ENCODE results near the gene CADPS2.

CADPS2 gene

DNA sequence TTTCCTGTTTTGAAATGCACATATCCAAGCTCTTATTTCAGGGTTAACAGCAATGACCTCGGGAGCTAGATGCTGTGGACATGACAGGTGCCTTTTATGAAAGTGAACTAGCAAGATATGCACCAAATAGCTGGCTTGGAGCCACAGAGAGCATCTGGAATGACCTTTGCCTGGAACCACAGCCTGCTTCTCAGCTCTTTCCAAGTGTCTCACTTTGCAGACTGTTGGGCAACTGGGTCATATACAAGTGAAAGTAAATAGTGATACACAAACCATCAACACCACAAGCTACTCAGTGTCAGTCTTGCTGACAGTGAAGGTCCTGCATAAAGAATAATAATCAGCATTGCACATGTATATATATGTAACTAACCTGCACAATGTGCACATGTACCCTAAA, 370.9 kb downstream of the CADPS2 start:
- DNase-seq = no peak

DNA sequence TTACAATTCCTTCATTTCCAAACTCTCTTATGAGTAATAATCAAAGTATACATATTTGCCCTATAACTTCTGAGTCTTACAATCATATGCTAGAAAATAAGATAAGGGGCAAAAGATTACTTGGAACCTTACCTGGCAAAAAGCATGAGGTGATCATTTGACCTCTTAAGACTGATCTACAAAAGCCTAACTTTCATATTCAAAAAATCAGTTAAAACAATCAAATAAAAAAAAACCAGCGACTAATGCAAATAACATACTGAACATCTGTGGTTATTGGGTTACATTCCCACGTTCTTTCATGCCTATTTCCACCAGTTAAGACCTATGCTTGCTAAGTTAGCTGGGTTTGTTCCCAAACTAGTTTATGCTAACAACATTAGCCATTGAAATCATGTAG, 375.0 kb downstream of the CADPS2 start:
- DNase-seq = no peak

DNA sequence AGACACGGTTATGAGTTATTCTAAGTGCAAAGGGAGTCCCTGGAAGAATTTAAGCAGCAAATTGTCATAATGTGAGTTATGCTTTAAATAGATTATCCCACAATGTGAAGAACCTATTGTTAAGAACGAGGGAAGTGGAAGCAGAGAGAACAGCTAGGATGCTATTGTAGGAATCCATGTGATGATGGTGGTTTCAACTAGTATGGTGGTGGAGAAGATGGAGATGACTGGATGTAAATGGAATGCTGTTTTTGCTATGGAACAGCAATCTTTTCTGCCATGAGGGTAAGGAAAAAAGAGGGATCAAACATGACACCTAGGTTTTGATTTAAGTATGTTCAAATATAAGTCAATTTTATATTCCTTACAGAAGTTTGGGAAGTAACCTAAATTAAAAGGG, 378.7 kb downstream of the CADPS2 start:
- DNase-seq = no peak

DNA sequence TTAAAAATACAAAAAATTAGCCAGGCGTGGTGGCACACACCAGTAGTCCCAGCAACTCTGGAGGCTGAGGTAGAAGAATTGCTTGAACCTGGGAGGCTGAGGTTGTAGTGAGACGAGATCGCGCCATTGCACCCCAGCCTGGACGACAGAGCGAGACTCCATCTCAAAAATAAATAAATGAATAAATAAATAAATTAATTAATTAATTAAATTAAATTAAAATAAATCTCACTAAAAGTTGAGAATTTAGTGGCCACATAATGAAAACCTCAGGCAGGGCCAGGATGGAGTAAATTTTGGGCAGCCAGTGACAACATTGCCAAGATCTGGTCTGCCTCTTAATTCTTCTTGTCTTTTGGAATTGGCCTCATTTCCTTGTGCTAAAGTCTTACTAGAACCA, 394.3 kb downstream of the CADPS2 start:
- DNase-seq = no peak

DNA sequence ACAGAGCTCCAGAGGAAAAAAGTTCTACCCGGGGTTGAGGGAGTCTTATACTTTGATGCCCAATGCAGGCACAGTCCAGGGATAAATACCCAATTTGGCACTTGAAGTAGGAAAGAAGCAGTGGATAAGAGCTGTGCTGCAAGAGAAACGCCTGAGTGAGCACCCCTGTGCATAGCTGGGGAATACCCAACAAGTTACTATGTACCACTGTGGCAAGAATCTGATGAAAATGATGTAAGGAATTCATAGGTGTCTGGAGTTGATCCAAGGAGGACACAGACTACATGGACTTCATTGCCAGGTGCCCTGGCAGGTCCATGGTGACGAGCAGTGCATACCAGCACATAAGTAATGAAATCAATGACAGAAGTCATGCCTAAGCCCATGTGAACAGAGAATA, 398.0 kb downstream of the CADPS2 start:
- no peak for DNase-seq

DNA sequence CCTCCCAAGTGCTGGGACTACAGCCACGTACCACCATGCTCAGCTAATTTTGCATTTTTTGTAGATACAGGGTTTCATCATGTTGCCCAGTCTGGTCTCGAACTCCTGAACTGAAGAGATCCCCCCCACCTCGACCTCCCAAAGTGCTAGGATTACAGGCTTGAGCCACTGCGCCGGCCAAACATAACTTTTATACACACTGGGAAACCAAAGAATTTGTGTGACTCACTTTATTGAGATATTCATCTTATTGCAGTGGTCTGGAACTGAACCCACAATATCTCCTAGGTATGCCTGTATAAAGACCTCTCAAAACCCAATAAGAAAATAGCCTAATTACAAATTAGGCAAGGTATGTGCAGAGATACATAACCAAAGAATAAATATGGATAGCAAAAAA, 399.1 kb downstream of the CADPS2 start:
- no peak for DNase-seq

DNA sequence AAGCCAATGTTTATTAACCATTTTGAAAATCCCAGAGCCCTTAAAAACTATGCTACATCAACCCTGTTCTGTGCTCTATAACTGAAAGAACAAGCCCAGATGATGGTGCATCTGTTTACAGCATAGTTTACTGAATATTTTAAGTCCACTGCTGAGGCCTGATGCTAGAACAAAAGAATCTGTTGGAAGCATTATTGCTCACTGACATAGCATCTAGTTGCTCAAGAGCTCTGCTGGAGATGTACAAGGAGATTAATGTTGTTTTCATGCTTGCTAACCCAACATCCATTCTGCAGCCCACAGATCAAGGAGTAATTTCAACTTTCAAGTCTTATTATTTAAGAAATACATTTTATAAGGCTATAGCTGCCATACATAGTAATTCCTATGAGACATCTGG, 400.4 kb downstream of the CADPS2 start:
- DNase-seq = no peak

DNA sequence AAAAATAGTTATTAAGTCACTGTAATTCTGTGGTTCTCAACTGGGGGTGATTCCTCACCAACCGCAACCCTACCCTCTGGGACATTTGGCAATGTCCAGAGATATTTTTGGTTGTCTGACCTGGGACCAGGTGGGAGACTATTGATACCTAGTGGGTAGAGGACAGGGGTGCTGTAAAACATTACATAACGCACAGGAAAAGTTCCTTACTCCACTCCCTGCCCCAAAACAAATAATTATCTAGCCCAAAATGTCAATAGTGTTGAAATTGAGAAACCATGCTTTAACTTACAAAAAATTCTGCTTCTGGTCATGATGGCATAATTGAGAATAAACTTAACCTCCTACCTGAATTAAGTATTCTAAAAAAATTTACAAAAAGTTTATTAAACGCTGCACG, 404.0 kb downstream of the CADPS2 start:
- DNase-seq = no peak

DNA sequence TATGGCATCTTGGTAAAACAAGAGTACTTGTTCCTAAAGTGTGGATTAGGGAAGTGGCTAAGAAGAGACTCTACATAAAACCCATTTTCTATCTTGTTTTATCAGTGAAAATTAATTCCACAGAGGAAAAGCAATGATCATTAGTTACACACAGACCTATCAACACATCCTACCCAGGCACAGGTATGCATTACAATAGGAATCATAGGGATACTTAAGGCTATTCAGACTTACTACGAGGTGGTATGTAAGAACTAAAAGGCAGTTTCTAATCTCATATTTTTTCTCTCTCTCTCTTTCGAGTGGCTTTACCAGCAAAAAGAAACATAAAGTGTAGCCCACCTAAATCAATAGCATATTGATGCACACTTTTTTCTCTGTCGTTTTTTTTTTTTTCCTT, 415.4 kb downstream of the CADPS2 start:
- DNase-seq = no peak

DNA sequence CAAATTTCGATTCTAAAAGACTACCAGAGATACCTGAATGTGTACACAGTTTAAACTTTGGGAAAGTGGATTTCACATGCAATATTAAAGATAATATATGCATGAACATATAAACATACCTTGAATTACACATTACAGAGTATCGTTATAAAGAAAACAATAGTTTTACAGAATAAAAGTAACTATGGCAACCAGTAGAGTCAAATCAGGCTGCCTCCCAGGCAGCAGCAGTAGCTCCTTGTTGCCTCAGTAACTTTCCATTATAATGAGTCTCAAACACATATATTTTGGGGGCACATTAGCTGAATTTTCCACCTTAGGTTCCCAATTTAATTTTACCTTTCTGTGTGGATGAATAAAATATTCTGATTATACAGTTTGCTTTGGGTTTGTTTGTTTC, 417.3 kb downstream of the CADPS2 start:
- DNase-seq = no peak

DNA sequence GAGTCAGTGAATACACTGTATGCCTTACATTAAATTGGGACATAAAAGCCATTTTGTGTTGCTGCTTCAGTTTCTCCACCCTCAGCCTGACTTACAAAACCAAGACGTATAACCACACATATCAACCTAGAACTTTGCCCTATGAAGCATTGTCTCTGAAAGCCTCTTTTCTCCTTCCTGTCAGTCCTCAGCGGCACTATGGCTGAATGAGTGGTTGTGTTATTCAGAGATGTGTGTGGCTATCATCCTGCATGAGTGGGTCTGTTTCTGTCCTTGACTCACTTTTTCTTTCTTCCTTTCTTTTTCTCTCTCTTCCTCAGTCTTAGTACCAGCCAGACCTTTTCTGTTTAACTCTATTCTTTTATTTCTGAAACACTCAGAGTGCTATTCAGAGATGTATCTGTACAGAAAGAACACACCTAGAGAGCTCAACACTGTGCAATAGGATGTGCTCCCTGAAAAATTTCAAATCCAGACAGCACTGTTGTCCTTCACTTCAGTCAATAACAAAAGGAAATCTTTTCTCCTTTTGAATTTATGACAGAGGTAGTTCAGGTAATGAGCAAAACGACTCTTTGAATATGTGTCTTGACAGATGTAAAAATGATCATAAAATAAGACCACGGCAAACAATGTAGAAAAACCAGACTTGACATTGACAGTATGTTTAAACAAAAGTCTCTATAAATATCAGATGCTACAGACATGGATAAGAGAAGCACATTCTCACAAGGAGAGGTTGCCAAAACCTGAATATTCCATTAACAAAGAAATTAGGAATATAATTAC, 418.4 kb downstream of the CADPS2 start:
- no peak for DNase-seq

DNA sequence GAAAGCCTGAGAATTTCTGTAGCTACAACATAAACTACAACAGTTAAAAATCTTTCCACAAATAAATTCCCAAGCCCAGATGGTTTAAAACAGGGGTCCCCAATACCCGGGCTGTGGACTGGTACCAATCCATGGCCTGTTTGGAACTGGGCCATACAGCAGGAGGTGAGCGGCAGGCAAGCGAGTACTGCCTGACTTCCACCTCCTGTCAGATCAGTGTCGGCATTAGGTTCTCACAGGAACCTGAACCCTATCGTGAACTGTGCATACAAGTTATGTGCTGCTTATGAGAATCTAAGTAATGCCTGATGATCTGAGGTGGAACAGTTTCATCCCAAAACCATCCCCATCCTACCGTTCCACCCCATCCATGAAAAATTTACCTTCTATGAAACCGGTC, 421.0 kb downstream of the CADPS2 start:
- DNase-seq = no peak

DNA sequence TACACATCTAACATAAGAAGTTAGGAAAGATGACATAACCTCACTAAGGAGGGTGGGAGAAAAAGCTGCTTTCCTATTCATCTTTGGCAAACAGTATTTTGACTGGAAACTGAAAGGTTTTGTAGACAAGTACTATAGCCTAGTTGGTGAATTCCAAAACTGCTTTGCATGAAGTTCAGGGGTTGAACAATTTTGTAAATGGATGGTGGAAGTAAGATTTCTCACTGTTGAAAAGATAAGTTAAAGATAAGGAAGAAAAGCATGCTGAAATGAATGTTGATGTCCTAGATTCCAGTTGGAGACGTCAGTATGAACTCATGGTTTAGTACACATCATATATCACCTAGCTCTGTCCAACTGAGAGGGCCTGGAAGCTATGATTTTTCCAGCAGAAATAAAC, 422.6 kb downstream of the CADPS2 start:
- no peak for DNase-seq

DNA sequence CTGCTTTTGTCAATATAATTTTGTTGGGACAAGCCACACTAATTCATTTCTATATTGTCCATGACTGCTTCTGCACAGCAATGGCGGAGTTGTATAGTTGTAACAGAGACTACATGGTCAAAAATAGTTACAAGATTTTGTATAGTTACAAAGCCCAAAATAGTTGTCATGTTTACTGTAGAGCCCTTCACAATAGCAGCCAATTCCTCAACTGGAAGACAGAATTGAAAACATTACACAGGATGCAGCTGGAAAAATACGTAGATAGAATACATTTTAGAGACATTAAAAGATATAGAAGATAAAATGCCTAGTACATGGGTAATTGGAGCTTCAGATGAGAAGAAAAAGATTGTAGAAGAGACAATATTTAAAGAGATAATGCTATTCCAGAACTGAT, 425.3 kb downstream of the CADPS2 start:
- DNase-seq = no peak

DNA sequence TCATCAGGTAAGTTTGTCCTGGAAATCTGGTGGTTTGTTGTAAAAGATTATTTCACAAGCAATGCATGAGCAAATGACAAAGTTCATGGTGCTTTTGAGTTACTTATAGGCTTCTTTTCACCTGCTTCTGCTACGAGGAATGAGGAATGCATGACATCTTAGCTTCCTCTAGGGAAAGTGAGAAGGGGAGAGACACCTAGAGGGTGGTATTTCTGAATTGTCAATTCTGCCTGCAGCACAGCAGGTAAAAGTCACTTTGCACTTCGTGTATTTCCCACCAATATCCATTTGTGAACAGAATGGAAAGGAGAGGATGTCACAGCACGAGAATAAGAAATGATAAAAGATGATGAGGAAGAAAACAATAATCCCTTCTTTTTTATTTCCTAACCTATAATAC, 428.3 kb downstream of the CADPS2 start:
- no peak for DNase-seq

DNA sequence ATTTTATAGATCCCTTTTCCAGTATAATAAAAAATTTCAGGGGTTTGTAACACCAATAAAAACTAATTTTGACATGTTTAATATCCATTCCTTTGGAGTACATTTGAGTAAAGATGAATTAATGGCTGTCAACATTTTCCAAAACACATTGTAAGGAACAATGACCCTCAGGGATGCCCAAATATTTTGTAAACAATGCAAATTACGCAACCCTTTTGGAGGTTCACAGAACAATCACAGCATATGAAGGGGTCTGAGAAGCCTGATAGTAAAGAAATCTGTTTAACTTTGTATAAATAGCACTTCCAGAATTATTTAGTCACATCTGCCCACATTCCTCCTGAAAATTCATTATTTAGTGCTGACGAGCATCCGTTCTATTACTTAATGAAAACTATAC, 428.9 kb downstream of the CADPS2 start:
- no peak for DNase-seq

DNA sequence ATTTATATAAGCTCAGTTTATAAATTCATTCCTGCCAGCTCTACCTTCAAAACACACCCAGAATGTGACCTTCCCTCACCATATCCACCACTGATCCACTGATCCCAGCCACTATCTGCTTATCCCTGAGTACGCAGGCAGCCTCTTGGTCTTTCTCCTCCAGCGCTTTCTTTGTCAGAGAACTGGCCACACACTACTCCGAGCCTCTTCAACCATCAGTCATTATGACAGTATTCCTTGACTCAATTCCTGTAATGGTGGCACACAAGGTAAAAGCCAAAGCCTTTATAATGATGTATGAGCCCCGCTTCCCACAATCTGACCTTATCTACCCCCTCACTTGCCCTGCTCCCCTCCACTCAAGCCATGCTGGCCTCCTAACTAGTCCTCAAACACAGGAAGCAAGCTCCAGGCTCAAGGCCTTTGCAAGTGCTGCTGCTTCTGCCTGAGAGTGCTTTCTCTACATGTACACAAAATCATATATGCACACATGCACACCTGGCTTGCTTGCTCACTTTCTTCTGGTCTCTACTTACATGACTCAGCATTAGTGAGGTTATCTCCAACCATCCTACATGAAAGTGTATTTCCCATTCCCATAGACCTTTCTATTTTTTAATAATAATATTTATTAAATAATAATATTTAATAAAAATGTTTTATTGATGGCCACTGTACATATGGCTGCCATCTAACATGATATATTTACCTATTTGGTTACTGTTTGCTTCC, 431.3 kb downstream of the CADPS2 start:
- DNase-seq = no peak

DNA sequence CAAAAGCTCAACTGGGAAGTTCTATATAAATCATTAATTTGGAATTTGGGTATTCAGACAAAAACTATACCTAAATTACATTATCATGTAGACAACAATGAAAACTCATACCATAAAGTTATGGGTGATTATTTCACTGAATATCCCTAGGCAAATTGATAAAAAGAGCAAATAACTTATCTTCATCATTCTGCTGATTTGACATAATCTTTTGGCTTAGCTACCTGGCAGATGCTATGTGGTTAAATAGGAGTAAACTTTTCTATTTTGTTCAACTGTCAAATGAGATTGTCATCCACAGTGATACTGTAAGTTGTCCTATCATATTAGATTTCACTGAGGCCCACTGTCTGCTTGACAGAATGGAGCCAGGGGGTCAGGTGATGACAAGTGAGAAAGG, 432.8 kb downstream of the CADPS2 start:
- no peak for DNase-seq

DNA sequence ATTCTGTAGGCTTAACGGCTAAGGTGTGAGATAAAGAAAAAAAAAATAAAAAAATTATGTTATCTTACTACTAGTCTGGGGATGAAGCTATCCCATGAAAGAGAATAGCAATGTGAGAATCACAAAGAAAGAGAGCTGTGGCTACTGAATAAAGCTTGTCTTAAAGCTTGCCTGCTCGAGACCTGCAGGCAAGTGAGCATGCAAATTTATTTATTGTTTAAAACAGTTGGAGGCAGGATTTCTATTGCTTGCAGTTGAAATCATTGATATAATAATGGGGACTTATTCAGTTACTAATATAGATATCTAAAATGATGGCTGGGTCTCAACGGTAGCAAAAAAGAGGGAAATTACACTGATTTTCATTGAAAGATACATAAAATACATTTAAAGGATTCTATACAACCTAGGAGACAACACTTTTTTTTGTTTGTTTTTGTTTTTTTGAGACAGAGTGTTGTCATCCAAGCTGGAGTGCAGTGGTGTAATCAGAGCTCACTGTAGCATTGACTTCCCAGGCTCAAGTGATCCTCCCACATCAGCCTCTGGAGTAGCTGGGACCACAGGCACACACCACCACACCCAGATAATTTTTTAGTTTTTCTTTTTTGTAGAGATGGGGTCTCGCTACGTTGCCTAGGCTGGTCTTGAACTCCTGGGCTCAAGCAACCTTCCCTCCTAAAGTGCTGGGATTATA, 437.2 kb downstream of the CADPS2 start:
- no peak for DNase-seq

DNA sequence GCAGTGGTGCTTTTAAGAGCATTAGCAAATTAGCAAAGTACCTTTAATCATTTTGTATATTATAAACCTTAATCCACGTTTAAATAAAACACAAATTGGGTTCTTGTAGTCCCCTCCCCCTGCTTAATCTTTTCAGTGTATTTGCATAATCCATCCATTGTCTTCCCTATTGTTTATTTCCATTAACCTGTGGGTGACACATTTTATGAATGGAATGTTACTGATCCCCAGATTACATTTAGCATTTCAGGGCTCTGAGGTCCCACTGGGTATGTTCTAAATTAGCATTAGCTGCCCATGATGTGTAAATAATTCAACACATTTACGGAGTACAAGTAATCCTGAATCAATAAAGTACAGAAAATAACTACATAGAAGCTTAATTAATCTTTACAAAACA, 443.3 kb downstream of the CADPS2 start:
- no peak for DNase-seq

DNA sequence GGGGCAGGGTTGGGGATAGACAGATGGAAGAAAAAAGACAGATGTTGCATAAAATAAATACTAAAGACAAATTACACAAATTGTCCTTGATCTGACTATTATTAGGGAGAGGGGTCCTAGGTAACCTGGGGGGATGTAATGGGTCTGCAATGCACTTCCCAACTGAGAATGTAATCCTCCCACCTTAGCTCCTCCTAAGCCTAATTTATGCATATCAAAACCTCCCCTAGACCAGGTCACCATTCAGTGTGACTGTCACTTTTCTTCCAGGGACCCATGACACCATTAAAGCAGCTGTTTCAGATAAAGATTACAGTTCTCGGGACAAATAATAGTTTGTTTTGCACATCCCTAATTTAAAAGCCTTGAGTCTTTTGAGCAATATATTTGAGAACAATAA, 447.8 kb downstream of the CADPS2 start:
- DNase-seq = no peak

DNA sequence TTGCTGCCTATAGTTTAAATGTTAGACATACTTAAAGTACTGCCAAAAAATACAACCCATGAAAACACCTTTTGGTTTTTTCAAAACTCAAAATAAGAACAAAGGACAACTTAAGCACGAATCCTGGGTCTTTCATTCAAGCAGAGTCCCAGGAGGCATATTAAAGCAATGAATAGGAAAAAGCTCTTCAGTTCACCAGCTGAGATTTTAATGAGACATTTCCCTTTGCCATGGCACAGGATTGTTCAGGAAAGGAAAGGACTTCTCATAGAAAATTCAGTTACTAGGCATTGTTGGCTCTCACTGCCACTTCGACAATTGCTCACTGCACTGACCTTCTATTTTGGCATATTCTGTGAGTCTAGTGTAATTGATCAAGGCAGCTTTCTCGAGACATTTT, 448.3 kb downstream of the CADPS2 start:
- DNase-seq = peak; percentile 22

DNA sequence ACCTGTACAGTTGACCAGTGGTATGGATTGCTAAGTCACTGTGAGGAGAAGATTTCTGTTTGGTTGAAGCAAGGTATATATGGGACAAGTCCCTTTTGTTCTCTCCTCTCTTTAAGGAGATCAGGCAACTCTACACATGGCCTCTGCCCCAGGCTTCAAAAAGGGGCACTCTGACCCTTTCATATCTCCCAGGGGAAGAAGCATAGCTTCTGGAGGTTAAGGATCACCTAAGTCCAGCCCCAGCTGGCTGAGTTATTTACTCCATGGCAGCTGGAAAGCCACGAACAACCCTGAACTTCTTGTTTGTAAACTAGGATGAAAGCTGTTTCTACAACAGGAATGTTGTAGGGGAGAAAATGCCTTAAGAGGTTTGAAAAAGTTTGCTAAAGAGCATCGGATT, 452.5 kb downstream of the CADPS2 start:
- DNase-seq = no peak

DNA sequence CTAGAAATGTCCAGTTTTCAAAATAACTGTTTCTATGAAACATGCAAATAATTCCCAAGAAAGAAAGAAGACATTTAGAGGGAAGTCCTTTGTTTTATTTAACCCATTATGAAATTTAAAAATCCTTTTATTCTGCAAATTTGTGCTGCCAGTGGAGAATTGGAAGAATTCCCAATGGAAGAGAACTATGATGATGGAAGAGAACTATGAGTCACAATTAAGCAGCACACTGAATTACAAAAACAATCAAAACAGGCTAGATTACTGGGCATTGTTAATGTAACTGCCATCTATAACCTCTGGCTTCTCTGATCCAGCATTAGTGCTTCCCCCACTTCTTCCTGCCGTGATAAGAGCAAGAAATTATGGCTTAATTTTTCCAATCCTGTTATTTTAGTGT, 455.6 kb downstream of the CADPS2 start:
- DNase-seq = no peak

All from NCI-H2107 (cell line).